ENCODE measurements around the gene RIPOR2.
"Not testable (repeated sequence)": the region's sequence is repeated elsewhere in the genome, so short reads cannot be mapped to it uniquely, and the experiment has no call there.

The RIPOR2 gene

GRCh38 chr6:24950218-24950941, 14.6 kb upstream of the RIPOR2 start:
- DNase-seq: no peak

GRCh38 chr6:24949020-24949569, 13.3 kb upstream of the RIPOR2 start:
- DNase-seq: no peak

- DNase-seq: not testable (repeated sequence)
Observed at GRCh38 chr6:24948261-24948660, 12.5 kb upstream of the RIPOR2 start.

- no peak for DNase-seq
Observed at GRCh38 chr6:24947636-24948035, 11.9 kb upstream of the RIPOR2 start.

- DNase-seq: no peak
Observed at GRCh38 chr6:24945054-24945453, 9.3 kb upstream of the RIPOR2 start.

- DNase-seq: no peak
Observed at GRCh38 chr6:24943774-24944173, 8.0 kb upstream of the RIPOR2 start.

- no peak for DNase-seq
Observed at GRCh38 chr6:24940311-24940917, 4.7 kb upstream of the RIPOR2 start.

GRCh38 chr6:24936641-24937317, 1.0 kb upstream of the RIPOR2 start:
- no peak for DNase-seq

GRCh38 chr6:24933868-24934401, 1.8 kb downstream of the RIPOR2 start:
- DNase-seq: no peak

- DNase-seq: no peak
Observed at GRCh38 chr6:24933266-24933665, 2.5 kb downstream of the RIPOR2 start.

GRCh38 chr6:24932832-24933231, 2.9 kb downstream of the RIPOR2 start:
- DNase-seq: no peak

- peak; percentile 30 for DNase-seq
Observed at GRCh38 chr6:24931718-24932691, 3.8 kb downstream of the RIPOR2 start.

- DNase-seq: no peak
Observed at GRCh38 chr6:24931296-24931695, 4.5 kb downstream of the RIPOR2 start.

- peak; percentile 65 for DNase-seq
Observed at GRCh38 chr6:24930431-24930871, 5.3 kb downstream of the RIPOR2 start.

- DNase-seq: no peak
Observed at GRCh38 chr6:24929242-24929641, 6.5 kb downstream of the RIPOR2 start.

- peak; percentile 61 for DNase-seq
Observed at GRCh38 chr6:24927985-24928745, 7.6 kb downstream of the RIPOR2 start.

GRCh38 chr6:24927277-24927955, 8.3 kb downstream of the RIPOR2 start:
- DNase-seq: no peak

- not testable (repeated sequence) for DNase-seq
Observed at GRCh38 chr6:24926647-24927046, 9.1 kb downstream of the RIPOR2 start.

- no peak for DNase-seq
Observed at GRCh38 chr6:24926192-24926591, 9.6 kb downstream of the RIPOR2 start.

GRCh38 chr6:24925661-24926060, 10.1 kb downstream of the RIPOR2 start:
- DNase-seq: no peak

All from EL (cell line).